Stimulated activated effector memory CD8-positive, alpha-beta T cell treated with anti-CD3 and anti-CD28 coated beads, Interleukin-12 subunit alpha, Interleukin-12 subunit beta, amount 100 ng/mL, for 72 hours (primary cell): ENCODE results near the gene KCNMB2.
A peak's percentile ranks its signal among the peaks of the same experiment; 100 is the strongest.

ENCODE experiments used
- ATAC-seq: fragments of 150-1000 bp; cut with Tn5 transposase; 2 replicates; pipeline ENCODE4 v1.10.0; 2021
- DNase-seq, 2 donors: peaks; one replicate each; pipeline ENCODE4 v3.0.0; 2021 to 2022; ENCODE audit warnings: low spot score in 2 of 2
- H3K27ac Mint-ChIP-seq: one replicate; pipeline ENCODE4 v1.8.0; 2022; ENCODE audit warnings: mild to moderate bottlenecking, mixed read lengths
- H3K36me3 Mint-ChIP-seq: one replicate; pipeline ENCODE4 v1.8.0; 2022; ENCODE audit warnings: mild to moderate bottlenecking, mixed read lengths
- H3K4me1 Mint-ChIP-seq: one replicate; pipeline ENCODE4 v1.8.0; 2022; ENCODE audit warnings: mixed read lengths
- H3K4me3 Mint-ChIP-seq: one replicate; pipeline ENCODE4 v1.8.0; 2022; ENCODE audit warnings: mild to moderate bottlenecking, mixed read lengths
- H3K9me3 Mint-ChIP-seq: one replicate; pipeline ENCODE4 v1.8.0; 2022; ENCODE audit warnings: mixed read lengths

KCNMB2 gene

GRCh38 chr3:178754852-178755510 lies 218.7 kb downstream of the KCNMB2 start:
- Mint-ChIP-seq H3K36me3 (no peaks in the 10 kb centered on the region), H3K27ac (no peak overlapping the region), H3K9me3 (no peaks in the 10 kb centered on the region), H3K4me3 (no peak overlapping the region), H3K4me1 (no peaks in the 10 kb centered on the region)
- DNase-seq: no peak
- ATAC-seq: no peak

DNA sequence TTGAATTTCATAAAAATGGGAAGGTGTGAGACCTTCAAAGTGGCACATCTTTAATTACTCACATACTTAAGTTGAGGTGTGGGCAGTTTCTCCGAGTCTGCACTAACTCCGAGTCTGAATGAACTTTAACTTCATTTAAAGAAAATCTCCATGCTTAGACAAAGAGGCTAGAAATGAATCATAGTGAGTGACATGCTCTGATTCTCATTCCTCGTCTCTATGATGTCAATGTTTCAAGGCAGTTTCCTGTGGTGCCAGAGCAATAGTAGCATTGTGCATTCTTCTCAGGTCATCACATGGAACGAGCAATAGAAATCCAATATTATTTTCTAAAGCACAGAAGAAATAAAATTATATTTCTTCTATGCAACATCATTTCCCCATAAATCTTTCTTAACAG lies 224.8 kb downstream of the KCNMB2 start:
- no peaks in the 10 kb centered on the region for H3K4me1 Mint-ChIP-seq
- DNase-seq: no peak

DNA sequence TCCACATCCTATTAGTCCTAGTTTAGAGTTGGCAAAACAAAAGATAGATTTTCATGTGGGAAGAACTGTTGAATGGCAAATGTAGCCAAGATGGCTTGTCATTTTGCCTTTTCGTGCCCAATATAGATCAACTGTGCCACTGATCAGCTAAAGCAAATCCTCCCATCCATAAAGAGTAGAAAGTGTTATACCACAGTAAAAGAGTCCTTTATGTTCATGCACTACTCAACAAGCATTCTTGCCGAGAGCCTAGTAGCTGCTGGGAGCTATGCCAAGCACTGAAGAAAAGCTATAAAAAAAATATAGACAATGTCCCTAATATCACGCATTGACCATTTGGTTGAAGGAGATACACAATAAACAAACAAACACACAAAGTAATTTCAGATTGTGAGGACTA lies 225.2 kb downstream of the KCNMB2 start:
- no peak overlapping the region for H3K4me3 Mint-ChIP-seq
- DNase-seq (no peak), ATAC-seq (no peak)
- H3K36me3 Mint-ChIP-seq: no peaks in the 10 kb centered on the region
- no peak overlapping the region for H3K27ac Mint-ChIP-seq
- peaks cover 6% of the 10 kb centered on the region for H3K9me3 Mint-ChIP-seq
- no peaks in the 10 kb centered on the region for H3K4me1 Mint-ChIP-seq

More for the DNA sequence above, 224.8 kb downstream of the KCNMB2 start:
- H3K36me3 Mint-ChIP-seq: no peaks in the 10 kb centered on the region
- H3K27ac Mint-ChIP-seq: no peak overlapping the region
- H3K4me3 Mint-ChIP-seq: no peak overlapping the region
- no peak for ATAC-seq
- H3K9me3 Mint-ChIP-seq: peaks cover 6% of the 10 kb centered on the region

DNA sequence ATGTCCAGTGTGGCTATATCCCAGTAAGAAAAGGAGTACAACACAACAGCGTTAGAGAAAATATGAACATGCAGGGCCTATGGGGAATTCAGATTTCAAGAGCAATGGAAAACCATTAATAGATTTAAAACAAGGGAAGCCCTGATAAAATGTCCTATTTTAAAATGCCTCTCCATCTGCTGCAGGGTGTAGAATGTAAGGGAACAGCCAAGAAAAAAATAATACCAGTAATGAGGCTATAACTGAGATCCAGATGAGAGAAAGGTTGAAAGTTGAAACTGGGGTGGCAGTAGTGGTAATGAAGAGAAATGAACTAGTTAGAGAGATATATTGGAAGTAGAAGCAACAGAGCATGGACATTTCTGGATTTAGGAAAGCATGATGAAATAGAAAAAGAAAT lies 226.1 kb downstream of the KCNMB2 start:
- ATAC-seq (no peak), DNase-seq (no peak)
- Mint-ChIP-seq H3K4me1 (no peaks in the 10 kb centered on the region), H3K27ac (no peak overlapping the region), H3K4me3 (no peak overlapping the region), H3K36me3 (no peaks in the 10 kb centered on the region), H3K9me3 (peaks cover 6% of the 10 kb centered on the region)

DNA sequence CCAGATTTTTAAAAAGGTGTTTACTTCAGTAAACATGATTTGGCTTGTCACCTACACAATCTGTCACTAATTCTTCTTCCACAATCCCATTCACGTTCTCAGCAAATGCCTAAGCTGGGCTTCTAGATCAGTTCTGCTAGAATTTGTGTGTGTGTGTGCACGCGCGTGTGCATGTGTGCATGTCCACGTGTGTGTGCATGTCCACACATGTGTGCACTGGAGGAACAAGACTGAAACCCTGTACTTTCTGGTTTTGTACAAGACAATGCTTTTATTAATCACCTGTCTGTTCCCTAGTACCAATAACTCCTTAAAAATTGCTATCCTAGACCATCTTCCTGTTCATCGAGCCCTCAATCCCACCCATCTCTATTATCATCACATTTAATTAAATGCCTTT lies 229.2 kb downstream of the KCNMB2 start:
- Mint-ChIP-seq H3K9me3 (peaks cover 5% of the 10 kb centered on the region), H3K36me3 (no peaks in the 10 kb centered on the region), H3K4me1 (no peaks in the 10 kb centered on the region), H3K4me3 (no peak overlapping the region), H3K27ac (no peak overlapping the region)
- ATAC-seq (no peak), DNase-seq (no peak)

- H3K36me3 Mint-ChIP-seq: no peaks in the 10 kb centered on the region
- peaks cover 9% of the 10 kb centered on the region for H3K9me3 Mint-ChIP-seq
- no peaks in the 10 kb centered on the region for H3K4me1 Mint-ChIP-seq
- no peak overlapping the region for H3K4me3 Mint-ChIP-seq
- no peak overlapping the region for H3K27ac Mint-ChIP-seq
- ATAC-seq (no peak), DNase-seq (no peak)
These were observed 231.3 kb downstream of the KCNMB2 start for GRCh38 chr3:178767581-178767980.

GRCh38 chr3:178768072-178768864 lies 232.0 kb downstream of the KCNMB2 start:
- Mint-ChIP-seq H3K4me1 (no peaks in the 10 kb centered on the region), H3K27ac (no peak overlapping the region), H3K4me3 (no peak overlapping the region), H3K36me3 (no peaks in the 10 kb centered on the region), H3K9me3 (peaks cover 9% of the 10 kb centered on the region)
- ATAC-seq (no peak), DNase-seq (no peak)

- Mint-ChIP-seq H3K27ac (no peak overlapping the region), H3K36me3 (no peaks in the 10 kb centered on the region), H3K9me3 (peaks cover 6% of the 10 kb centered on the region), H3K4me3 (no peak overlapping the region), H3K4me1 (no peaks in the 10 kb centered on the region)
- DNase-seq: no peak
- no peak for ATAC-seq
These were observed 235.3 kb downstream of the KCNMB2 start for GRCh38 chr3:178771511-178771910.

GRCh38 chr3:178772746-178773145 lies 236.5 kb downstream of the KCNMB2 start:
- DNase-seq: no peak
- ATAC-seq: no peak
- no peak overlapping the region for H3K4me3 Mint-ChIP-seq
- no peak overlapping the region for H3K27ac Mint-ChIP-seq
- no peaks in the 10 kb centered on the region for H3K36me3 Mint-ChIP-seq
- no peaks in the 10 kb centered on the region for H3K4me1 Mint-ChIP-seq
- peaks cover 6% of the 10 kb centered on the region for H3K9me3 Mint-ChIP-seq

DNA sequence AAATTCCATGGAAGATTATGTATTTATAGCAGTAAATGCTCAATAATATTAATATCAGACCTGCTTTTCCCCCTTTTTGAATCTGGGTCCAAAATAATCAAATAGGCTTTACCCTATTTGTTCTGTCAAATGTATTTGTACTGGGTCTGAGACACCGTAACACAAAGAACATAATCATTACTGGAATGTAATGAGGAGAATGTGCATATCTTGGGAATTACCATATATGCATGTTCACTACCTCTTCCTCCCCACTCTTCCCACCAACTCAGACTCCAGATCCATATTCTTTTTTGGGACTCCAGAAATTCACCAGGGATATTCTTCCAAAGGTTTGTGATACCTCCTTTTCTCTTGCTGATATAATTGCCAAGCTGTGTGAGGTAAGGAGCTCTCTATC lies 237.1 kb downstream of the KCNMB2 start:
- Mint-ChIP-seq H3K4me3 (no peak overlapping the region), H3K9me3 (peaks cover 6% of the 10 kb centered on the region), H3K4me1 (no peaks in the 10 kb centered on the region), H3K36me3 (no peaks in the 10 kb centered on the region), H3K27ac (no peak overlapping the region)
- DNase-seq: no peak
- no peak for ATAC-seq

GRCh38 chr3:178777718-178778411 lies 241.6 kb downstream of the KCNMB2 start:
- Mint-ChIP-seq H3K36me3 (no peaks in the 10 kb centered on the region), H3K4me1 (no peaks in the 10 kb centered on the region), H3K4me3 (no peak overlapping the region), H3K27ac (no peak overlapping the region), H3K9me3 (no peaks in the 10 kb centered on the region)
- ATAC-seq: peak; percentile 67
- DNase-seq: no peak

DNA sequence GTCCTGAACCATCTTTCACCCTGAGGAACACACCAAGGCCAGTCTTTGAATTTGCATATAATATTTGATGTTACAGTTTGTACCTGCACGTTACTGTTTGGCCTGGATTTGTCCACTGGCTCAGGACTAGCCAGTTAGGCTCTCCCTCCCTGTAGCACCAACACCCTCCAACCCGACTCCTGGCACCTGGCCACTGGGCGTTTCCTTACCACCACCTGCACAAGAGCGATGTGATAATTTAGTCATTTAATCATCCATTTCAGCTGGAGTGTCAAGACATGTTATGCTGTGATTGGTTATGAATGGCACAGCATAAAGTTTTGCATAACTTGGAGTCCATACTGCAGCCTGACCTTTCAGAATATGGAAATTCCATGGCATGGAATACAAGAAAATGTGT lies 242.4 kb downstream of the KCNMB2 start:
- DNase-seq (no peak), ATAC-seq (no peak)
- Mint-ChIP-seq H3K4me1 (no peaks in the 10 kb centered on the region), H3K27ac (no peak overlapping the region), H3K4me3 (no peak overlapping the region), H3K9me3 (no peaks in the 10 kb centered on the region), H3K36me3 (no peaks in the 10 kb centered on the region)

DNA sequence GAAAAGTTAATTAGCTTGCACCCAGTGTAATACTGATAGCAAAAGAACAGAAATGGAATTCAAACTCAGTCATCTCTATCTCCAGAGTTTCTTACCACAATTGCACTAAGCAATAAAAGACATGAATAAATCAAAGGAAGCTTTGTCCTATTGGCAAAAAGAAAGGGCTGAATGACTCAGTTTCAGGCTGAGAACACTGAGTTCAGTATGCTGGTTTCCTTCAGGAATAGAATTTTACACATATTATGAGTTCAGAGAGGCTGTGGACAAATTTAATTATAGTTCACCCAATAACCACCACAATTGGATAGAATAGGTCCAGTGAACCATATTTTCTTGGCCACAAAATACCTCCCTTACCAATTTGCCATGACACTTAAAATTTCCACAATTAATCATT lies 249.7 kb downstream of the KCNMB2 start:
- Mint-ChIP-seq H3K9me3 (no peaks in the 10 kb centered on the region), H3K4me1 (no peaks in the 10 kb centered on the region), H3K27ac (no peak overlapping the region), H3K4me3 (no peak overlapping the region), H3K36me3 (no peaks in the 10 kb centered on the region)
- ATAC-seq: no peak
- no peak for DNase-seq

GRCh38 chr3:178787960-178788359 lies 251.7 kb downstream of the KCNMB2 start:
- H3K4me1 Mint-ChIP-seq: no peaks in the 10 kb centered on the region
- no peak overlapping the region for H3K27ac Mint-ChIP-seq
- no peak for ATAC-seq
- H3K9me3 Mint-ChIP-seq: peaks cover 7% of the 10 kb centered on the region
- no peaks in the 10 kb centered on the region for H3K36me3 Mint-ChIP-seq
- no peak overlapping the region for H3K4me3 Mint-ChIP-seq
- no peak for DNase-seq

DNA sequence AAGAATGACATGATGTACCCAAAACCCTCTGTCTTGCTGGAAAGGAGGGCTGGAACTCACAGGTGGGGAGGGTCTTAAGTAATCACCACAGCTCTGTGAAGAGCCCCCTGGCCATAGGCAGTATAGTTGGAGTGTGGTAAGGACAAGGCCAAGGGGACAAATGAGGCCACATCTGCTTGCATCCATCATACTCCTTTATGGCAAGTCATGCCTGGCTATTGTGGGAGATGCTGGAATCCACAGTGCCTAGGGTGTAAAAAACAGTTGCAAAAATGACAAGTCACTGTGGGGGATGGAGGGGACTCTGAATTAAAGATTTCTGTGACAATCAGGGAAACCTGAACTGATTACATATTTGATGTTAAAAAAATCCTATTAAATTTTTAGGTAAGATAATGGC lies 258.5 kb downstream of the KCNMB2 start:
- no peak for DNase-seq
- Mint-ChIP-seq H3K27ac (no peak overlapping the region), H3K36me3 (no peaks in the 10 kb centered on the region), H3K9me3 (peaks cover 7% of the 10 kb centered on the region), H3K4me1 (no peaks in the 10 kb centered on the region), H3K4me3 (no peak overlapping the region)
- no peak for ATAC-seq

- Mint-ChIP-seq H3K4me3 (no peak overlapping the region), H3K9me3 (peaks cover 7% of the 10 kb centered on the region), H3K4me1 (no peaks in the 10 kb centered on the region), H3K36me3 (no peaks in the 10 kb centered on the region), H3K27ac (no peak overlapping the region)
- no peak for DNase-seq
- ATAC-seq: no peak
These were observed 259.1 kb downstream of the KCNMB2 start for GRCh38 chr3:178795349-178795748.
